Aorta (tissue), 5 donors: Measurements from ENCODE around the gene CTNNA2. TPM values are rescaled to one million over a fixed set of nuclear protein-coding genes. Genes with fewer than 3 reads are reported as not detected.

Experiments used
- ATAC-seq: fragments of 200-7000 bp; cut with Tn5 transposase; one replicate; pipeline ENCODE4 v1.9.1; 2022; ENCODE audit warnings: moderate library complexity; ENCODE audit not compliant: low FRiP score
- DNase-seq, 2 donors: peaks; one replicate each; pipeline ENCODE4 v3.0.0-alpha.2; 2020
- H3K27ac ChIP-seq, 2 donors: one replicate each; pipeline ENCODE4 v1.5.1; 2013; ENCODE audit warnings: low read length in 2 of 2, mild to moderate bottlenecking in 2 of 2, moderate library complexity in 2 of 2, control low read depth in 1 of 2, inconsistent platforms in 1 of 2, low read depth in 1 of 2
- H3K27me3 ChIP-seq, 2 donors: one replicate each; pipeline ENCODE4 v1.6.1; 2013; ENCODE audit warnings: control low read depth in 1 of 2, low read length in 1 of 2, mild to moderate bottlenecking in 1 of 2, moderate library complexity in 1 of 2; ENCODE audit not compliant: insufficient read depth in 2 of 2, control insufficient read depth in 1 of 2
- H3K36me3 ChIP-seq, 2 donors: one replicate each; pipeline ENCODE4 v1.6.1; 2013; ENCODE audit warnings: control low read depth in 1 of 2, low read length in 1 of 2, mild to moderate bottlenecking in 1 of 2; ENCODE audit not compliant: insufficient read depth in 2 of 2, control insufficient read depth in 1 of 2
- H3K4me1 ChIP-seq, 2 donors: one replicate each; pipeline ENCODE4 v1.6.1; 2013; ENCODE audit warnings: low read length in 2 of 2, control low read depth in 1 of 2, mild to moderate bottlenecking in 1 of 2, moderate library complexity in 1 of 2; ENCODE audit not compliant: insufficient read depth in 2 of 2, control insufficient read depth in 1 of 2
- H3K4me3 ChIP-seq, 2 donors: one replicate each; pipeline ENCODE4 v1.5.1; 2013; ENCODE audit warnings: low read length in 2 of 2, control low read depth in 1 of 2, mild to moderate bottlenecking in 1 of 2
- H3K9me3 ChIP-seq: one replicate; pipeline ENCODE4 v1.6.1; 2013; ENCODE audit warnings: mild to moderate bottlenecking, low read length; ENCODE audit not compliant: control insufficient read depth
- WGBS, 2 donors: extraction: QIAGEN DNeasy Blood & Tissue Kit; methylation state at CpG; one replicate each; pipeline ENCODE4 v1.1.7; 2013; 5-methylcytosine and 5-hydroxymethylcytosine counted together
- intact Hi-C, 2 donors: fragments of 100-400 bp; cut with DNase I; formaldehyde crosslinking; loops; one replicate each; pipeline versions ENCODE4 v1.14.2 to v1.15.0; 2022
- polyA plus RNA-seq, 2 donors: library from polyadenylated mRNA; stranded (reverse); fragments of 200-250 nt; gene quantifications; one replicate each; pipeline ENCODE4 v1.2.3, GENCODE V29; 2013
- total RNA-seq, 2 donors: library from RNA; stranded (reverse); fragmentation: NEBNext Ultra II Directional; extraction: Animal tissue kit (Norgen Biotek cat#: 25700); gene quantifications; one replicate each; pipeline ENCODE4 v1.2.1, GENCODE V29; 2021
- donor health status: healthy with polysubstance abuse.
- donor health status: Bipolar disorder and iron deficiency.
- donor health status: DM: no; HTN: no; CAD: no.
- donor health status: DM: no; HTN: no; CAD: no.
- donor health status: DM: yes; HTN: yes; CAD: no.

Gene CTNNA2
- total and polyA plus RNA-seq, 4 donors: 0.05 to 0.12 TPM; not detected in 2

- no peaks in the 10 kb centered on the region for H3K27me3 ChIP-seq
- H3K4me1 ChIP-seq: no peaks in the 10 kb centered on the region
- H3K4me3 ChIP-seq: no peak overlapping the region
- peak in 1 of 2 donors; percentile 37 for DNase-seq
- H3K27ac ChIP-seq: no peak overlapping the region
- intact Hi-C loops: no loop called here
- no peaks in the 10 kb centered on the region for H3K9me3 ChIP-seq
- ATAC-seq: no peak
- 2% methylated on average over 50 of the region's 50 CpGs for WGBS, 2 donors
- no peaks in the 10 kb centered on the region for H3K36me3 ChIP-seq
These were observed 789.6 kb downstream of the CTNNA2 start for GRCh38 chr2:80302314-80303005.

GRCh38 chr2:80303006-80303908 lies 790.4 kb downstream of the CTNNA2 start:
- WGBS, 2 donors: 1% methylated on average over 64 of the region's 64 CpGs
- Histone ChIP-seq H3K27ac (no peak overlapping the region), H3K4me3 (no peak overlapping the region), H3K27me3 (no peaks in the 10 kb centered on the region), H3K36me3 (no peaks in the 10 kb centered on the region), H3K9me3 (no peaks in the 10 kb centered on the region), H3K4me1 (no peaks in the 10 kb centered on the region)
- intact Hi-C loops: no loop called here
- ATAC-seq (peak; percentile 22), DNase-seq (peak; percentile 38 to 67)

GRCh38 chr2:80303909-80304837 lies 791.3 kb downstream of the CTNNA2 start, which contains the start of gene LRRTM1:
Gene LRRTM1 (minus strand): TSS chr2:80304752. CDS start chr2:80303819, 933 bp downstream.
- DNase-seq (no peak), ATAC-seq (no peak)
- H3K27ac ChIP-seq: no peak within 1 kb of the TSS
- 1% methylated on average over 62 to 64 of the region's 64 CpGs for WGBS, 2 donors
- no peaks in the 10 kb centered on the region for H3K27me3 ChIP-seq
- no peaks in the 10 kb centered on the region for H3K9me3 ChIP-seq
- H3K4me1 ChIP-seq: no peaks in the 10 kb centered on the region
- intact Hi-C loops: no loop called here
- H3K36me3 ChIP-seq: no peaks in the 10 kb centered on the region
- no peak within 1 kb of the TSS for H3K4me3 ChIP-seq

GRCh38 chr2:80311304-80311703 lies 798.5 kb downstream of the CTNNA2 start:
- ATAC-seq (no peak), DNase-seq (no peak)
- no peaks in the 10 kb centered on the region for H3K36me3 ChIP-seq
- no peaks in the 10 kb centered on the region for H3K27me3 ChIP-seq
- no peaks in the 10 kb centered on the region for H3K4me1 ChIP-seq
- intact Hi-C loops: no loop called here
- WGBS, 2 donors: 33 to 35% methylated on average over 3 of the region's 3 CpGs
- H3K4me3 ChIP-seq: no peak overlapping the region
- H3K27ac ChIP-seq: no peak overlapping the region
- H3K9me3 ChIP-seq: no peaks in the 10 kb centered on the region

- ATAC-seq: no peak
- Histone ChIP-seq H3K27ac (no peak overlapping the region), H3K27me3 (no peaks in the 10 kb centered on the region), H3K9me3 (no peaks in the 10 kb centered on the region), H3K36me3 (no peaks in the 10 kb centered on the region), H3K4me1 (no peaks in the 10 kb centered on the region), H3K4me3 (no peak overlapping the region)
- 91 to 96% methylated on average over 5 of the region's 5 CpGs for WGBS, 2 donors
- no peak for DNase-seq
- intact Hi-C loops: no loop called here
These were observed 799.5 kb downstream of the CTNNA2 start for GRCh38 chr2:80312282-80312839.

GRCh38 chr2:80322311-80322920 lies 809.6 kb downstream of the CTNNA2 start:
- Histone ChIP-seq H3K27me3 (peaks cover 0 to 1% of the 10 kb centered on the region in 2 donors), H3K9me3 (no peaks in the 10 kb centered on the region), H3K27ac (no peak overlapping the region), H3K4me3 (no peak overlapping the region), H3K36me3 (no peaks in the 10 kb centered on the region), H3K4me1 (no peaks in the 10 kb centered on the region)
- DNase-seq (no peak), ATAC-seq (no peak)
- intact Hi-C loops: no loop called here
- WGBS, 2 donors: 4 to 5% methylated on average over 42 of the region's 42 CpGs

- no peak for ATAC-seq
- no peak overlapping the region for H3K27ac ChIP-seq
- peaks cover 0 to 1% of the 10 kb centered on the region in 2 donors for H3K27me3 ChIP-seq
- 38% methylated on average over 14 of the region's 14 CpGs for WGBS, 2 donors
- H3K4me1 ChIP-seq: no peaks in the 10 kb centered on the region
- no peak for DNase-seq
- no peaks in the 10 kb centered on the region for H3K9me3 ChIP-seq
- H3K4me3 ChIP-seq: no peak overlapping the region
- H3K36me3 ChIP-seq: no peaks in the 10 kb centered on the region
- intact Hi-C loops: no loop called here
These were observed 810.1 kb downstream of the CTNNA2 start for GRCh38 chr2:80322958-80323357.

- intact Hi-C loops: no loop called here
- no peak overlapping the region for H3K4me3 ChIP-seq
- no peak overlapping the region for H3K27ac ChIP-seq
- H3K4me1 ChIP-seq: no peaks in the 10 kb centered on the region
- H3K36me3 ChIP-seq: no peaks in the 10 kb centered on the region
- WGBS, 2 donors: 69 to 84% methylated on average over 1 of the region's 1 CpG
- H3K9me3 ChIP-seq: no peaks in the 10 kb centered on the region
- no peak for ATAC-seq
- H3K27me3 ChIP-seq: peaks cover 0 to 1% of the 10 kb centered on the region in 2 donors
- no peak for DNase-seq
These were observed 810.8 kb downstream of the CTNNA2 start for GRCh38 chr2:80323610-80324009.
